GM19395 (cell line): ENCODE results near the gene IL6.
"Not testable (repeated sequence)": the region's sequence is repeated elsewhere in the genome, so short reads cannot be mapped to it uniquely, and the experiment has no call there.

Experiments
- ATAC-seq: cut with Tn5 transposase; IDR thresholded peaks from one replicate; pipeline ENCODE4 v1.9.1; 2021; ENCODE audit warnings: mild to moderate bottlenecking, moderate library complexity; ENCODE audit not compliant: unreplicated experiment

The IL6 gene

DNA sequence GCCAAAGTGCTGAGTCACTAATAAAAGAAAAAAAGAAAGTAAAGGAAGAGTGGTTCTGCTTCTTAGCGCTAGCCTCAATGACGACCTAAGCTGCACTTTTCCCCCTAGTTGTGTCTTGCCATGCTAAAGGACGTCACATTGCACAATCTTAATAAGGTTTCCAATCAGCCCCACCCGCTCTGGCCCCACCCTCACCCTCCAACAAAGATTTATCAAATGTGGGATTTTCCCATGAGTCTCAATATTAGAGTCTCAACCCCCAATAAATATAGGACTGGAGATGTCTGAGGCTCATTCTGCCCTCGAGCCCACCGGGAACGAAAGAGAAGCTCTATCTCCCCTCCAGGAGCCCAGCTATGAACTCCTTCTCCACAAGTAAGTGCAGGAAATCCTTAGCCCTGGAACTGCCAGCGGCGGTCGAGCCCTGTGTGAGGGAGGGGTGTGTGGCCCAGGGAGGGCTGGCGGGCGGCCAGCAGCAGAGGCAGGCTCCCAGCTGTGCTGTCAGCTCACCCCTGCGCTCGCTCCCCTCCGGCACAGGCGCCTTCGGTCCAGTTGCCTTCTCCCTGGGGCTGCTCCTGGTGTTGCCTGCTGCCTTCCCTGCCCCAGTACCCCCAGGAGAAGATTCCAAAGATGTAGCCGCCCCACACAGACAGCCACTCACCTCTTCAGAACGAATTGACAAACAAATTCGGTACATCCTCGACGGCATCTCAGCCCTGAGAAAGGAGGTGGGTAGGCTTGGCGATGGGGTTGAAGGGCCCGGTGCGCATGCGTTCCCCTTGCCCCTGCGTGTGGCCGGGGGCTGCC lies at the start of gene IL6:
Gene IL6, plus strand, starts transcription at position 294 of the 807 bp plus-strand sequence. Its CDS starts 63 bp downstream, at position 357.
- ATAC-seq = no peak

DNA sequence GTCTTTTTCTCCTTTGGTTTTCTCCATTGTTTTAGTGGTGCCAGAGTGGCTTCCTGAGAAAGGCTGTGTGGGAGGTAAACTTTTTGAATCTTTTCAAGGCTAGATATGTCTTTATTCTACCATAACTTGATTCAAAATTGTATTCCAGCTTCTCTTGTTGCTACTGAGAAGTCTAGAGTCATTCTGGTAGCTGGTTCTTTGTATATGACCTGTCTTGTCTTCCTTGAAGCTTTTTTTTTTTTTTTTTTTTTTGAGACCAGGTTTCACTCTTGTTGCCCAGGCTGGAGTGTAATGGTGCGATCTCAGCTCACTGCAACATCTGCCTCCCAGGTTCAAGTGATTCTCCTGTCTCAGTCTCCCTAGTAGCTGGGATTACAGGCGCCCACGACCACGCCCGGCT lies 49.7 kb upstream of the IL6 start:
- not testable (repeated sequence) for ATAC-seq

DNA sequence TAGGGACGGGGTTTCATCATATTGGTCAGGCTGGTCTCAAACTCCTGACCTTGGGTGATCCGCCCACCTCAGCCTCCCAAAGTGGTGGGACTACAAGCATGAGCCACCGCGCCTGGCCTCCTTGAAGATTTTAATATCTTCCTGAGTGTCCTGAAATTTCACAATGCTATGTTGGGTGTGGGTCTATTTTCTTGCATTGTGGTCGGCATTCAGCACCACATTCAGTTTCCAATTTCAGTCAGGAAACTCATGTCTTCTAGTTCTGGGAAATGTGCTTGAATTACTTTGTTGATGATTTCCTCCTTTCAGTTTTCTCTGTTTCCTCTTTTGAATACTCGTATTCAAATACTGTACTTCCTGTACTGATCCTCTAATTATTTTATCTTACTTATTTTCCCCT lies 49.3 kb upstream of the IL6 start:
- ATAC-seq = no peak

DNA sequence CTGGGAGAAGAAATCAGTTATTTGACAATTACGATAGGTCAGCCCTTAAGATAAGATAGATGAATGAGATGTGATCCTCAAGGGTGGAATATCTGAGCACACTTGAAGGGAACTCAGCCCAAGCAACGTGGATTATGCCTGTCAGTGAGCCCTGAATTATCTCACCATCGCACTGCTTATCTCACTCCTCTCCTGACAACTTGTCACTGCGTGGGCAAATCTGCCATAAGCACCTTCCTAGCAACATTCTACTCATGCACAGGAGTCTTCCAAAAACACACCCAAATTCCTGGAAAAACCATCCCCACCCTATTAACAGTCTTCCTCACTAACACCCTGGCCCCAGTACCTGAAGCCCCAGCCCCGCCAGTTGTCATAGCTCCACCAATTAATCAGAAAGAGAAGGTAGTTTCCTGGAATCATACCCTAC lies 46.5 kb upstream of the IL6 start:
- no peak for ATAC-seq

DNA sequence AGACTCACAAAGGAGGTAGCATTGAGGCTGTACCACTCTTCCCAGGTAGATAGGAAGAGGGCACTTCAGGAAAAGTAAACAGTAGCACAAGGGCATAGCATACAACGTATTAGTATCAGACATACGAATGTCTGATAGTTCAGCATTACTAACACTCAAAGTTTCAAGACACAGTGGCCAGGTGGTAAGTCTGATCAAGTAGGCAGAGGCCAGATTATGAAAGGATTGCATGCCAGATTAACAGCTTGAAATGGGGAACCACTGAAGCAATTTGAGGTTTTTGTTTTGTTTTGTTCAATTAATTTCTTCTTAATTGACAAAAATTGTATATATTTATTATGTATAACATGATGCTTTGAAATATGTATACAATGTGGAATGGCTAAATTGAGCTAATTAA lies 45.7 kb upstream of the IL6 start:
- no peak for ATAC-seq

- no peak for ATAC-seq
Observed at GRCh38 chr7:22681852-22682657, 44.9 kb upstream of the IL6 start.

- ATAC-seq = no peak
Observed at GRCh38 chr7:22683379-22683778, 43.6 kb upstream of the IL6 start.

DNA sequence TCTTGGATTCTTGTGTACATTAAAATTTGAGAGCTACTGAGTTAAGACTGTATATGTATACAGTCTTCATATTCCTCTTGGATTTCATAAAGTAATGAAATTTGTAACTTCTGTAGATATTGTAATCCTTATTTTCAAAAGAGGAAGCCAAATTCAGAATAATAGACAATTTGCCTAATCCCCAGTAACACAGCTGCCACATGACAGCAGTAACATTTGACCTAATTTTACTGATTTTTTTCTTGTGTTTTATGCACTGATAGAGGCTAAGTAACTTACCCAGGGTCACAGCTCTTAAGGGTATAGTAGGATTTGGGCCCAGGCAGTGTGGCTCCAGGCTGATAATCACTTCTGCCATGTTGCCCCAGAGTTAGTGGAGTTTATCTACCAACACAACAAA lies 40.4 kb upstream of the IL6 start:
- ATAC-seq = no peak

DNA sequence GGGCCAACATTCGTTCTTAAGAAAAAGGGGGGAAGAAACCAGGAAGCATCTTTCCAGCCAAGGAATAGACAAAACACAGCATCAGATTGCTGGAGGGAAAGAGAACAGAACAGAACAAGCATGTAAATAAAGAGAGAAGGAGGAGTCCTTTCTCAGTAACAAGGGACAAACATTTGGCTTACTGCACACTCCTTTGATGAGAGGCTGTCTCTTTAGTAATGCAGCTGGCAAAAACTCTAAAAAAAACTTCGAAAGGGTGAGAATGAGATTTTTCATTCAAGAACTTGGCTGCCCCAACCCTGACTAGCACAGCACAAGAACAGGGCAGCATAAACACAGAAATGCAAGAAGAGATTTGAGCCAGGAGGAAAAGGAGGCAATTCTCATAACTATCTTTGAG lies 38.9 kb upstream of the IL6 start:
- no peak for ATAC-seq

DNA sequence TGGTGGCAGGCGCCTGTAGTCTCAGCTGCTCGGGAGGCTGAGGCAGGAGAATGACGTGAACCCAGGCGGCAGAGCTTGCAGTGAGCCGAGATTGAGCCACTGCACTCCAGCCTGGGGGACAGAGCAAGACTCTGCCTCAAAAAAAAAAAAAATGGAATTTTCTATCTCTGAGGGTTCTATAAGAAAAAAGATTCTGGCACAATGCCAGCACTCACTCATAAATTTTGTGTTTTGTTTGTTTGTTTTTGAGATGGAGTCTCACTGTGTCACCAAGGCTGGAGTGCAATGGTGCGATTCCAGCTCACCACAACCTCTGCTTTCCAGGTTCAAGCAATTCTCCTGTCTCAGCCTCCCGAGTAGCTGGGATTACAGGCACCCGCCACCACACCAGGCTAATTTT lies 38.1 kb upstream of the IL6 start:
- not testable (repeated sequence) for ATAC-seq

DNA sequence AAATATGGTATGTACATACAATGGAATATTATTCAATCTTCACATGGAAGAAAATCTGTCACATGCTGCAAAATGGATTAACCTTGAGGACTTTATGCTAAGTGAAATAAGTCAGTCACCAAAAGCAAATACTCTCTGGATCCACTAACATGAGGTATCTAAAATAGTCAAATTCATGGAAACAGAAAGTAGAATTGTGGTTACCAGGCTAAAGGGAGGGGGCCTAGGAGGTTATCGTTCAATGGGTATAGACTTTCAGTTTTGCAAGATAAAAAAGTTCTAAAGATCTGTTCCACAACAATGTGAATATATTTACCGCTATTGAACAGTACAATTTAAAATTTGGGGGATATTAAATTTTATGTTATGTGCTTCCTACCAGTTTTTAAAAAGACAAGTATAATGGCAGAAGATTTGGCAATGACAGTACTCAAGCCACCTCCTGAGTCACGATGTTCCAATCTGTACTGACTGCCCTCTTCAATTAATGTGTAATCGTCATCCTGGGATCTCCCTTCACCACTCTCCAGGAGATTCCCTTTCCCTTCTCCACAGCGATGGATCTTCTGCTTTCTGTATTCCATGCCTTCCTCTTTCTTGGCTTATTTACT lies 32.3 kb upstream of the IL6 start:
- ATAC-seq = peak; percentile 52

GRCh38 chr7:22695476-22696132 lies 31.4 kb upstream of the IL6 start:
- ATAC-seq = no peak

GRCh38 chr7:22696541-22697228 lies 30.3 kb upstream of the IL6 start:
- no peak for ATAC-seq

GRCh38 chr7:22697322-22697859 lies 29.6 kb upstream of the IL6 start:
- no peak for ATAC-seq

GRCh38 chr7:22697876-22698606 lies 29.0 kb upstream of the IL6 start:
- ATAC-seq = peak; percentile 84

DNA sequence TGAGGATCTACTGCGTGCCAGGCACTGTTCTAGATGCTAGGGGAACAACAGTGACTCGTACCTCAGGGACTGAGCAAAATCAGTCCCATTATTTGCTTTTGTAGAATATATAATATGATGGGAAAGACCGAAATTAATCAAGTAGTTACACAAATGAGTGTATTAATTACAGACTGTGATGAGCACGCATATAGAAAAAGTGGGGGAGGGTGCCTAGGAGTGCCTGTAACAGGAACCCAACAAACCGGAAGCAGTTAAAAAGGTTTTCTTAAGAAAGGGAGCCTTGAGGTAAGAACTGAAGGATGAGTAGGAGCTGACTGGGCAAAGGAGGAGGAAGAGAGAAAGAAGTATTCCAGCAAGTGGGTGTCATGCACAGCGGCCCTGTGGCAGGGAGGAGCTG lies 28.2 kb upstream of the IL6 start:
- ATAC-seq = no peak

DNA sequence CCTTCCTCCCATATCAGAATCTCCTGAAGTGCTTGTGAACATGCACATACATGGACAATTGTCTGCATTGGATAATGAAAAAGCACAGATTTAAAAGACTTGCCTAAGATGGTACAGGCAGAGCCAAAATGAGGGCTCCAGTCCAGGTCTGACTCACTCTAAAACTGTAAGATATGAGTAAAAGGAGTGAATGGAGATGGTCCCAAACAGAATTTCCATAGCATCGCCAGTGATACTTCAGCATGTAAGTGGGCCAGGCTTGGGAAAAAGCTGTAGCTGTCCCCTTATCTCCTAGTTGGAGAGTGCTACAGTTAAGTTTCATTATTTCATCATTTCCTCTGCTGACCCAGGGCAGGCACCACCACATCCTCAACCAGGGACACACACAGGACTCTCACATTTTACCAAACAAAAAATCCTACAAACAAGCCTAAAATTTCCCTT lies 26.4 kb upstream of the IL6 start:
- ATAC-seq = no peak

DNA sequence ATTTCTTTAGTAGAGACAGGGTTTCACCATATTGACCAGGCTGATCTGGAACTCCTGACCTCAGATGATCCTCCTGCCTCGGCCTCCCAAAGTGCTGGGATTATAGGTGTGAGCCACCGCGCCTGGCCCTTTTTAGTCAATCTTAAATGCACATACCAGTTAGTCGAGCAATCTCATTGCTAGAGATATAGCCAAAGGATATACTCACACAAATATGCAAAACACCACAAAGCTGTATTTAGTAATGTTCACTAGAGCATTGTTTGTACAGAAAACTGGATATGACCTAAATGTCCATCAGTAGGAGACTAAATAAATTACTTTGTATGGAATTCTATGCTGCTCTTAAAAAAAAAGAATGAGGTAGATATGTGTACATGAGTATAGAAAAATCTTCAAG lies 24.5 kb upstream of the IL6 start:
- ATAC-seq = no peak

DNA sequence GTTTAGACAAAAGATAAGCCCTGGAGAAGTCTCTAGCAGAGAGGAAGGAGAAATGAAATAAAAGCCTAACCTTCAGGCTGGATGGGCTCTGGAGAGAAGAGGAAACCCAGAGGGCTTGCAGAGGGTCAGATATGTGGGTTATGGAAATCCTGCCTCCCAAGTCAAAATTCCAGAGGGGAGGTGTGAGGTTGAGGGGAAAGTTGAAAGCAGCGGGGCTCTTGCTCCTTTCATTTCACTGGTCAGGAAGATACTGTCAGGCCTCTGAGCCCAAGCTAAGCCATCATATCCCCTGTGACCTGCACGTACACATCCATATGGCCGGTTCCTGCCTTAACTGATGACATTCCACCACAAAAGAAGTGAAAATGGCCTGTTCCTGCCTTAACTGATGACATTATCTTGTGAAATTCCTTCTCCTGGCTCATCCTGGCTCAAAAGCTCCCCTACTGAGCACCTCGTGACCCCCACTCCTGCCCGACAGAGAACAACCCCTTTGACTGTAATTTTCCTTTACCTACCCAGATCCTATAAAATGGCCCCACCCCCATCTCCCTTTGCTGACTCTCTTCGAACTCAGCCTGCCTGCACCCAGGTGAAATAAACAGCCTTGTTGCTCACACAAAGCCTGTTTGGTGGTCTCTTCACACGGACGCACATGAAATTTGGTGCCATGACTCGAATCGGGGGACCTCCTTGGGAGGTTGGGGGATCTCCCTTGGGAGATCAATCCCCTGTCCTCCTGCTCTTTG lies 23.7 kb upstream of the IL6 start:
- not testable (repeated sequence) for ATAC-seq
